Chondrocyte (in vitro differentiated cells): ENCODE measurements around the gene SPRED2. TPM values are rescaled to one million over a fixed set of nuclear protein-coding genes. Genes with fewer than 3 reads are reported as not detected.

ENCODE experiments used
- DNase-seq: peaks from one replicate; pipeline ENCODE4 v3.0.0; 2021; ENCODE audit warnings: mixed read lengths, low spot score
- H3K27ac Mint-ChIP-seq: one replicate; pipeline ENCODE4 v1.8.0; 2021; ENCODE audit warnings: mild to moderate bottlenecking, moderate library complexity, mixed read lengths; ENCODE audit not compliant: unreplicated experiment
- H3K27me3 Mint-ChIP-seq: 2 replicates; pipeline ENCODE4 v1.8.0; 2021; ENCODE audit warnings: low read depth, mixed read lengths
- H3K36me3 Mint-ChIP-seq: 2 replicates; pipeline ENCODE4 v1.8.0; 2021; ENCODE audit warnings: low read depth, mixed read lengths
- H3K4me1 Mint-ChIP-seq: 2 replicates; pipeline ENCODE4 v1.8.0; 2021; ENCODE audit warnings: low read depth, mild to moderate bottlenecking, mixed read lengths
- H3K4me3 Mint-ChIP-seq: one replicate; pipeline ENCODE4 v1.8.0; 2021; ENCODE audit warnings: mild to moderate bottlenecking, moderate library complexity, mixed read lengths; ENCODE audit not compliant: unreplicated experiment
- H3K9me3 Mint-ChIP-seq: 2 replicates; pipeline ENCODE4 v1.8.0; 2021; ENCODE audit warnings: low read depth, mixed read lengths
- total RNA-seq: library from RNA; stranded (reverse); gene quantifications from 3 replicates; pipeline ENCODE4 v1.2.1, GENCODE V29; 2021
- TF ChIP-seq, protein P1 (sequence below): fragments of 200-600 bp; sonication (generic); IDR thresholded peaks from 2 replicates; pipeline ENCODE4 v1.5.0; 2021; ENCODE audit warnings: antibody characterized with exemption, mild to moderate bottlenecking, moderate library complexity

The SPRED2 gene
- total RNA-seq, 1 donor from 2014 or later: 23.1 TPM

DNA sequence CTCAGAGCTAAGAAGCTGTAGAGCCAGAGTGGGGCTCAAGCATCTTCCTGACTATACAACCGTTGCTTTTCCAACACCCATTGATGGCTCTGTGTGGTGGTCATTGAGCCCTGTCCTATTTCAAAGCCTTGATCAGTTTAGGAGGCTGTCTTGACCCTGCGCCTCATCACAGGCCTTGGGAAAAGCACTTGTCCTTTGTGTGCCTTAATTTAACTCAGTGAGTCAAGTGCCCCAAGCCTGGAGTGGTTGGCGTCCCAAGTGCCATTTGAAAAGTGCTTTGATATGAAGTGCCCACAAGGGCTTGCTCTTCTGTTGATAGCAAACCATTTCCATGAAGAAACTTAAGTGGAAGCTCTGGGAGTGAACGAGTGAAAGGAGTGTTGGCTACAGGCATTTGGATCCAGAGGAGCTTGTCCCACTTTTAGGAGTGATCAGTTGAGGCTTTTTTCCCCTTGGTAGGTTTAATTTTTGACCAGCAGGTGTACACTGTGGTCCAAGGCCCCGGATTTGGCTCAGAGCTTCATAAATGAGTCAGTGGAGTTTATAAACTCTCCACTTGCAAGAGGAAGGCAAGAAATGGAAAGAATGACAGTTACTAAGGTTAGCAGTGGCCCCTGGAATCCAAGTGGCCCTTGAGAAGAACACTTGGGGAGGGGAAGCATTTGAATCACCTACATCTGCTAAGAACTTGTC is 154.5 kb downstream of the SPRED2 start:
- H3K27me3 Mint-ChIP-seq: no peaks in the 10 kb centered on the region

DNA sequence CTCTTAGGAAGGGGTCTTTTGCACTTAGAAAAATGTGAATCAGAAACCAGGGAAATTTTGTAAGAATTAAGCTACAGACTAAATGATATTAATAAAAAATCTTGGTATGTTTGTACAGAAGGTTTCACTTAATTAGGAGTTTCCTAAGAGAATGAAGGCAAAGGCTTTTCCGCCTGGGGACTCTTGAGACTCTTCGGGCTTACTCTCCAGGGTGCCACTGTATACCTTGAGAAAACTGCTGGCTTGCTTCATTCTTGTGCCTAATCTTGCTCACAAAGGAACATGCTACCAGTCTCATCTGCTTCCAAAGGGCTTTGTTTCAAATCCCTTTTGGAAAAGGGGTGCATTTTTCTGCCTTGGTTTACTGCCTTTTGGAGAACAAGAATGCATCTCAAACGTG is 155.3 kb downstream of the SPRED2 start:
- no peaks in the 10 kb centered on the region for H3K9me3 Mint-ChIP-seq
- DNase-seq: no peak
- no peak overlapping the region for H3K4me3 Mint-ChIP-seq
- TF ChIP-seq, protein P1, sequence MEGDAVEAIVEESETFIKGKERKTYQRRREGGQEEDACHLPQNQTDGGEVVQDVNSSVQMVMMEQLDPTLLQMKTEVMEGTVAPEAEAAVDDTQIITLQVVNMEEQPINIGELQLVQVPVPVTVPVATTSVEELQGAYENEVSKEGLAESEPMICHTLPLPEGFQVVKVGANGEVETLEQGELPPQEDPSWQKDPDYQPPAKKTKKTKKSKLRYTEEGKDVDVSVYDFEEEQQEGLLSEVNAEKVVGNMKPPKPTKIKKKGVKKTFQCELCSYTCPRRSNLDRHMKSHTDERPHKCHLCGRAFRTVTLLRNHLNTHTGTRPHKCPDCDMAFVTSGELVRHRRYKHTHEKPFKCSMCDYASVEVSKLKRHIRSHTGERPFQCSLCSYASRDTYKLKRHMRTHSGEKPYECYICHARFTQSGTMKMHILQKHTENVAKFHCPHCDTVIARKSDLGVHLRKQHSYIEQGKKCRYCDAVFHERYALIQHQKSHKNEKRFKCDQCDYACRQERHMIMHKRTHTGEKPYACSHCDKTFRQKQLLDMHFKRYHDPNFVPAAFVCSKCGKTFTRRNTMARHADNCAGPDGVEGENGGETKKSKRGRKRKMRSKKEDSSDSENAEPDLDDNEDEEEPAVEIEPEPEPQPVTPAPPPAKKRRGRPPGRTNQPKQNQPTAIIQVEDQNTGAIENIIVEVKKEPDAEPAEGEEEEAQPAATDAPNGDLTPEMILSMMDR: no peak
- no peak overlapping the region for H3K27ac Mint-ChIP-seq
- H3K36me3 Mint-ChIP-seq: peaks cover 17% of the 10 kb centered on the region
- no peaks in the 10 kb centered on the region for H3K27me3 Mint-ChIP-seq
- peaks cover 50% of the 10 kb centered on the region for H3K4me1 Mint-ChIP-seq

More for the DNA sequence above, 154.5 kb downstream of the SPRED2 start:
- no peaks in the 10 kb centered on the region for H3K9me3 Mint-ChIP-seq
- no peak overlapping the region for H3K27ac Mint-ChIP-seq
- H3K36me3 Mint-ChIP-seq: peaks cover 12% of the 10 kb centered on the region
- H3K4me3 Mint-ChIP-seq: no peak overlapping the region
- peaks cover 51% of the 10 kb centered on the region for H3K4me1 Mint-ChIP-seq
- DNase-seq: no peak
- TF ChIP-seq, protein P1: peak; percentile 40

DNA sequence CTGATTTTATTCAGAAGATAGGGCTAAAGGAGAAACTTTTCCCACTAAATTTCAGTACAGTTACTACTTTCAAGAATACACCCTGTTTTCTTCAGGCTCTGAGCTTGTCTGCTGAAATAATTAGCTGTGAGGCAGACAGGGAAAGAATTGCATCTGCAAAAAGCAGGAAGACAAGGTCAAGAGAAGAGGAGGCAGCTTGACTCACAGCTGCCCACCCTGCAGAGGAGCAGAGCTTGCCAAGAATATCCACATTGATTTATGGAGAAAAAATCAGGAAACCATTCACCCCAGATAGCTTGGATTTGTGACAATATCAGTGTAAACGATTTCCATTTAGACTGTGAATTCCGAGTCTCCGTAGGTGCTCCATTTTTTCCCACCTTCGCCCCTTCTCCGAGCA is 155.8 kb downstream of the SPRED2 start:
- H3K27ac Mint-ChIP-seq: no peak overlapping the region
- H3K9me3 Mint-ChIP-seq: no peaks in the 10 kb centered on the region
- peaks cover 44% of the 10 kb centered on the region for H3K4me1 Mint-ChIP-seq
- DNase-seq: no peak
- no peaks in the 10 kb centered on the region for H3K27me3 Mint-ChIP-seq
- H3K4me3 Mint-ChIP-seq: no peak overlapping the region
- TF ChIP-seq, protein P1: no peak
- peaks cover 19% of the 10 kb centered on the region for H3K36me3 Mint-ChIP-seq

DNA sequence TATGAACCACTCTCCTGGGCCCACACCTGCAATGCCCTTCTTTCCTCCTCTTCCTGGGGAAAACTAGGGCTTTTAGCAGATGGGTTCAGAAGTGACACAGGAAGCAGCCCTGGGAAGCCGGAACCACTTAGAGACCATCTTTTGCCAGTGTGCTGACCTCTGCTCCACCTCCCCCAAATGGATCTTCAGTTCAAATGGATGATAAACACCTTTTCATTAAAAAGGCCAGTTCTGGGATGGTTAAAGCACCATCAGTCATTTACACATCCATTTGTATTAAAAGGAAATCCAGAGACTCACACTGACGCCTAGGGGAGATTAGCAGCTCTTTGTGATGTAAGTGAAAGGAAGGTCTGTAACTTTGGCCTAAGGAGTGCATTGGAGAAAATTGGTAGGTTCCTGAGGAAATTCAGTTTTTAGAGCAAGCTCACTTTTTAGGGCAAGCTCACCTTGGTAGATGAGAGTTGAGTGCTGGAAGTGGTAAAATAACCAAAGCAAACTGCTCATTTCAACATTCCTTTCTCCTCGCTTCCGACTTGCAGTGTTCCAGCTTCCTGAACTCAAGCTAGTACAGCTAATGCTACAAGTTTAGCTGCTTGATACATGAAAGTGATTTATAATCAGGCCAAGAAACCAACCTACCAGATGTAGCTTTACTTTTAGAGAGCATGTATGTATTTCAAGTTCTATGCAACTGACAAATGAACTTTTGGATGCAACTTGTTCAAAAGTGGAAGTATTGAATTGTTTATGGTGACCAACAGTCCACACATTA is 157.1 kb downstream of the SPRED2 start:
- TF ChIP-seq, protein P1: no peak
- Mint-ChIP-seq H3K4me1 (peaks cover 44% of the 10 kb centered on the region), H3K27me3 (no peaks in the 10 kb centered on the region), H3K4me3 (no peak overlapping the region), H3K36me3 (peaks cover 20% of the 10 kb centered on the region), H3K27ac (no peak overlapping the region), H3K9me3 (no peaks in the 10 kb centered on the region)
- no peak for DNase-seq

DNA sequence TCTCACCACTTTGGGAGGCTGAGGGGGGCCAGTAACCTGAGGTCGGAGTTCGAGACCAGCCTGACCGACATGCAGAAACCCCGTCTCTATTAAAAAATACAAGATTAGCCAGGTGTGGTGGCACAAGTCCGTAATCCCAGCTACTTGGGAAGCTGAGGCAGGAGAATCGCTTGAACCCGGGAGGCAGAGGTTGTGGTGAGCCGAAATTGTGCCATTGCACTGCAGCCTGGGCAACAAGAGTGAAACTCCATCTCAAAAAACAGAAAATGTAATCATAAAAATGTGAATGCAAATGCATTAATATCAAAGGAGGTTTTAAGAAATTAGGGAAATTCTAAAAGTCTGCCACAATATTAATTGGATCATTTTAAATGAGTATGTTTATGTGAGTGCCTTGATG is 159.1 kb downstream of the SPRED2 start:
- H3K9me3 Mint-ChIP-seq: no peaks in the 10 kb centered on the region
- H3K4me3 Mint-ChIP-seq: no peak overlapping the region
- no peak for DNase-seq
- H3K4me1 Mint-ChIP-seq: peaks cover 48% of the 10 kb centered on the region
- peak overlapping the region; percentile 12 for H3K27ac Mint-ChIP-seq
- H3K36me3 Mint-ChIP-seq: peaks cover 26% of the 10 kb centered on the region
- H3K27me3 Mint-ChIP-seq: no peaks in the 10 kb centered on the region
- TF ChIP-seq, protein P1: no peak
